ENCODE data around the gene PHF21B.

PHF21B gene

GRCh38 chr22:44845191-44845590, 164.6 kb downstream of the PHF21B start:
- no peaks in the 10 kb centered on the region for H3K79me2 ChIP-seq (ENCODE audit: control insufficient read depth, insufficient read depth, low read length)
- no peak overlapping the region for H3K18ac ChIP-seq (ENCODE audit: low read length)
- no peak overlapping the region for H3K56ac ChIP-seq (ENCODE audit: low read length)
- no peak overlapping the region for H3K9ac ChIP-seq (ENCODE audit: low read length)
- no peaks in the 10 kb centered on the region for H3K79me1 ChIP-seq (ENCODE audit: low read length)
- no peaks in the 10 kb centered on the region for H3K27me3 ChIP-seq (ENCODE audit: insufficient read depth, low read length, poor library complexity)
- H3K4me1 ChIP-seq (ENCODE audit: control insufficient read depth, low read depth, low read length) = no peaks in the 10 kb centered on the region
- no peak overlapping the region for H2BK15ac ChIP-seq (replicated peaks; ENCODE audit: low read depth)
- no peak overlapping the region for H2BK120ac ChIP-seq (ENCODE audit: low read depth, low read length)
- DNase-seq = no peak
- no peak overlapping the region for H3K4ac ChIP-seq (ENCODE audit: low read depth, low read length)
- H4K5ac ChIP-seq (ENCODE audit: low read length) = no peak overlapping the region
- no peak overlapping the region for H2BK5ac ChIP-seq (ENCODE audit: low read length)
- no CpG with 5 or more reads among the region's 8 CpGs for WGBS (ENCODE audit: extremely low coverage, insufficient coverage, low lambda C conversion rate)
- H3K27ac ChIP-seq (ENCODE audit: low read depth, low read length) = no peak overlapping the region
- H3K36me3 ChIP-seq (ENCODE audit: control insufficient read depth, insufficient read depth, low read length) = peaks cover 1% of the 10 kb centered on the region
- no peak overlapping the region for H4K8ac ChIP-seq (ENCODE audit: low read depth, low read length)
- H3K4me3 ChIP-seq (ENCODE audit: low read length) = no peak overlapping the region
- no peak overlapping the region for H2AK5ac ChIP-seq (ENCODE audit: low read length)
- no peak overlapping the region for H3K4me2 ChIP-seq (ENCODE audit: low read length)
- H3K23ac ChIP-seq (ENCODE audit: low read length) = no peak overlapping the region

GRCh38 chr22:44842417-44842816, 167.4 kb downstream of the PHF21B start:
- Histone ChIP-seq H3K9ac (ENCODE audit: low read length) (no peak overlapping the region), H2BK15ac (replicated peaks; ENCODE audit: low read depth) (no peak overlapping the region), H3K4me2 (ENCODE audit: low read length) (no peak overlapping the region), H3K18ac (ENCODE audit: low read length) (no peak overlapping the region), H3K4ac (ENCODE audit: low read depth, low read length) (no peak overlapping the region), H3K36me3 (ENCODE audit: control insufficient read depth, insufficient read depth, low read length) (peaks cover 1% of the 10 kb centered on the region), H2BK120ac (ENCODE audit: low read depth, low read length) (no peak overlapping the region), H3K56ac (ENCODE audit: low read length) (no peak overlapping the region), H2AK5ac (ENCODE audit: low read length) (no peak overlapping the region), H4K8ac (ENCODE audit: low read depth, low read length) (no peak overlapping the region), H3K27me3 (ENCODE audit: insufficient read depth, low read length, poor library complexity) (no peaks in the 10 kb centered on the region), H3K79me1 (ENCODE audit: low read length) (no peaks in the 10 kb centered on the region), H3K4me1 (ENCODE audit: control insufficient read depth, low read depth, low read length) (no peaks in the 10 kb centered on the region), H4K5ac (ENCODE audit: low read length) (no peak overlapping the region), H3K23ac (ENCODE audit: low read length) (no peak overlapping the region), H3K79me2 (ENCODE audit: control insufficient read depth, insufficient read depth, low read length) (no peaks in the 10 kb centered on the region), H2BK5ac (ENCODE audit: low read length) (no peak overlapping the region), H3K27ac (ENCODE audit: low read depth, low read length) (no peak overlapping the region), H3K4me3 (ENCODE audit: low read length) (no peak overlapping the region)
- WGBS (ENCODE audit: extremely low coverage, insufficient coverage, low lambda C conversion rate) = no CpG with 5 or more reads among the region's 7 CpGs
- DNase-seq = no peak

GRCh38 chr22:44840611-44841322, 169.0 kb downstream of the PHF21B start:
- no peak overlapping the region for H4K8ac ChIP-seq (ENCODE audit: low read depth, low read length)
- no peak overlapping the region for H2BK120ac ChIP-seq (ENCODE audit: low read depth, low read length)
- H3K23ac ChIP-seq (ENCODE audit: low read length) = no peak overlapping the region
- H3K9ac ChIP-seq (ENCODE audit: low read length) = no peak overlapping the region
- H4K5ac ChIP-seq (ENCODE audit: low read length) = no peak overlapping the region
- no peaks in the 10 kb centered on the region for H3K79me1 ChIP-seq (ENCODE audit: low read length)
- WGBS (ENCODE audit: extremely low coverage, insufficient coverage, low lambda C conversion rate) = no CpG with 5 or more reads among the region's 30 CpGs
- H3K27ac ChIP-seq (ENCODE audit: low read depth, low read length) = no peak overlapping the region
- peaks cover 1% of the 10 kb centered on the region for H3K36me3 ChIP-seq (ENCODE audit: control insufficient read depth, insufficient read depth, low read length)
- no peak for DNase-seq
- no peak overlapping the region for H3K4ac ChIP-seq (ENCODE audit: low read depth, low read length)
- H2BK5ac ChIP-seq (ENCODE audit: low read length) = no peak overlapping the region
- H2BK15ac ChIP-seq (replicated peaks; ENCODE audit: low read depth) = no peak overlapping the region
- H3K4me1 ChIP-seq (ENCODE audit: control insufficient read depth, low read depth, low read length) = peaks cover 2% of the 10 kb centered on the region
- H3K18ac ChIP-seq (ENCODE audit: low read length) = no peak overlapping the region
- H3K4me2 ChIP-seq (ENCODE audit: low read length) = no peak overlapping the region
- H3K27me3 ChIP-seq (ENCODE audit: insufficient read depth, low read length, poor library complexity) = no peaks in the 10 kb centered on the region
- no peaks in the 10 kb centered on the region for H3K79me2 ChIP-seq (ENCODE audit: control insufficient read depth, insufficient read depth, low read length)
- H2AK5ac ChIP-seq (ENCODE audit: low read length) = no peak overlapping the region
- no peak overlapping the region for H3K56ac ChIP-seq (ENCODE audit: low read length)
- H3K4me3 ChIP-seq (ENCODE audit: low read length) = no peak overlapping the region

- no peak overlapping the region for H4K8ac ChIP-seq (ENCODE audit: low read depth, low read length)
- DNase-seq = no peak
- H3K36me3 ChIP-seq (ENCODE audit: control insufficient read depth, insufficient read depth, low read length) = peaks cover 1% of the 10 kb centered on the region
- WGBS (ENCODE audit: extremely low coverage, insufficient coverage, low lambda C conversion rate) = no CpG with 5 or more reads among the region's 13 CpGs
- H2BK5ac ChIP-seq (ENCODE audit: low read length) = no peak overlapping the region
- H3K4ac ChIP-seq (ENCODE audit: low read depth, low read length) = no peak overlapping the region
- no peaks in the 10 kb centered on the region for H3K27me3 ChIP-seq (ENCODE audit: insufficient read depth, low read length, poor library complexity)
- no peak overlapping the region for H3K56ac ChIP-seq (ENCODE audit: low read length)
- H2BK15ac ChIP-seq (replicated peaks; ENCODE audit: low read depth) = no peak overlapping the region
- no peak overlapping the region for H3K18ac ChIP-seq (ENCODE audit: low read length)
- H3K4me1 ChIP-seq (ENCODE audit: control insufficient read depth, low read depth, low read length) = peaks cover 2% of the 10 kb centered on the region
- no peak overlapping the region for H4K5ac ChIP-seq (ENCODE audit: low read length)
- H2AK5ac ChIP-seq (ENCODE audit: low read length) = no peak overlapping the region
- H3K79me1 ChIP-seq (ENCODE audit: low read length) = no peaks in the 10 kb centered on the region
- no peak overlapping the region for H3K4me3 ChIP-seq (ENCODE audit: low read length)
- no peaks in the 10 kb centered on the region for H3K79me2 ChIP-seq (ENCODE audit: control insufficient read depth, insufficient read depth, low read length)
- no peak overlapping the region for H2BK120ac ChIP-seq (ENCODE audit: low read depth, low read length)
- H3K9ac ChIP-seq (ENCODE audit: low read length) = no peak overlapping the region
- no peak overlapping the region for H3K23ac ChIP-seq (ENCODE audit: low read length)
- H3K4me2 ChIP-seq (ENCODE audit: low read length) = no peak overlapping the region
- no peak overlapping the region for H3K27ac ChIP-seq (ENCODE audit: low read depth, low read length)
Observed at GRCh38 chr22:44839721-44840120, 170.1 kb downstream of the PHF21B start.

- H2BK5ac ChIP-seq (ENCODE audit: low read length) = no peak overlapping the region
- no peak overlapping the region for H3K56ac ChIP-seq (ENCODE audit: low read length)
- H3K23ac ChIP-seq (ENCODE audit: low read length) = no peak overlapping the region
- H3K4ac ChIP-seq (ENCODE audit: low read depth, low read length) = no peak overlapping the region
- peaks cover 1% of the 10 kb centered on the region for H3K36me3 ChIP-seq (ENCODE audit: control insufficient read depth, insufficient read depth, low read length)
- no peak overlapping the region for H3K27ac ChIP-seq (ENCODE audit: low read depth, low read length)
- no peak overlapping the region for H4K8ac ChIP-seq (ENCODE audit: low read depth, low read length)
- H3K79me1 ChIP-seq (ENCODE audit: low read length) = no peaks in the 10 kb centered on the region
- peaks cover 2% of the 10 kb centered on the region for H3K4me1 ChIP-seq (ENCODE audit: control insufficient read depth, low read depth, low read length)
- DNase-seq = no peak
- H3K79me2 ChIP-seq (ENCODE audit: control insufficient read depth, insufficient read depth, low read length) = no peaks in the 10 kb centered on the region
- no CpG with 5 or more reads among the region's 7 CpGs for WGBS (ENCODE audit: extremely low coverage, insufficient coverage, low lambda C conversion rate)
- no peaks in the 10 kb centered on the region for H3K27me3 ChIP-seq (ENCODE audit: insufficient read depth, low read length, poor library complexity)
- H2BK120ac ChIP-seq (ENCODE audit: low read depth, low read length) = no peak overlapping the region
- no peak overlapping the region for H3K9ac ChIP-seq (ENCODE audit: low read length)
- H3K4me3 ChIP-seq (ENCODE audit: low read length) = no peak overlapping the region
- H2AK5ac ChIP-seq (ENCODE audit: low read length) = no peak overlapping the region
- no peak overlapping the region for H2BK15ac ChIP-seq (replicated peaks; ENCODE audit: low read depth)
- H3K4me2 ChIP-seq (ENCODE audit: low read length) = no peak overlapping the region
- H4K5ac ChIP-seq (ENCODE audit: low read length) = no peak overlapping the region
- no peak overlapping the region for H3K18ac ChIP-seq (ENCODE audit: low read length)
Observed at GRCh38 chr22:44839061-44839460, 170.7 kb downstream of the PHF21B start.
